ENCODE results near the gene COL12A1.

- TF ChIP-seq CTCF (IDR thresholded peaks at IDR 0.05) (no peak), EP300 (IDR thresholded peaks at IDR 0.05) (no peak)
Measured at GRCh38 chr6:75158176-75158575, 47.7 kb downstream of the COL12A1 start.

All from tibial nerve (tissue), 4 donors.